HG03175 (cell line): Measurements from ENCODE around the gene SLC39A11.
"Not testable (repeated sequence)": the region's sequence is repeated elsewhere in the genome, so short reads cannot be mapped to it uniquely, and the experiment has no call there.

Experiments
- ATAC-seq: cut with Tn5 transposase; IDR thresholded peaks from one replicate; pipeline ENCODE4 v1.9.1; 2021; ENCODE audit warnings: mild to moderate bottlenecking, moderate library complexity; ENCODE audit not compliant: unreplicated experiment

SLC39A11 gene

GRCh38 chr17:72846399-72846798 is 246.1 kb downstream of the SLC39A11 start:
- ATAC-seq = no peak

- ATAC-seq = no peak
Observed at GRCh38 chr17:72843591-72843990, 248.9 kb downstream of the SLC39A11 start.

- no peak for ATAC-seq
Observed at GRCh38 chr17:72840019-72840418, 252.5 kb downstream of the SLC39A11 start.

GRCh38 chr17:72839131-72839725 is 253.3 kb downstream of the SLC39A11 start:
- no peak for ATAC-seq

- ATAC-seq = no peak
Observed at GRCh38 chr17:72838581-72838980, 253.9 kb downstream of the SLC39A11 start.

GRCh38 chr17:72838068-72838467 is 254.4 kb downstream of the SLC39A11 start:
- no peak for ATAC-seq

- no peak for ATAC-seq
Observed at GRCh38 chr17:72837335-72837734, 255.2 kb downstream of the SLC39A11 start.

GRCh38 chr17:72833128-72833765 is 259.2 kb downstream of the SLC39A11 start:
- ATAC-seq = no peak

- ATAC-seq = no peak
Observed at GRCh38 chr17:72832306-72832705, 260.2 kb downstream of the SLC39A11 start.

GRCh38 chr17:72829883-72830282 is 262.6 kb downstream of the SLC39A11 start:
- ATAC-seq = no peak

GRCh38 chr17:72826602-72827001 is 265.9 kb downstream of the SLC39A11 start:
- no peak for ATAC-seq

- ATAC-seq = not testable (repeated sequence)
Observed at GRCh38 chr17:72826059-72826458, 266.4 kb downstream of the SLC39A11 start.

GRCh38 chr17:72825218-72825617 is 267.3 kb downstream of the SLC39A11 start:
- no peak for ATAC-seq

GRCh38 chr17:72824267-72824666 is 268.2 kb downstream of the SLC39A11 start:
- not testable (repeated sequence) for ATAC-seq

- ATAC-seq = no peak
Observed at GRCh38 chr17:72822358-72823023, 270.0 kb downstream of the SLC39A11 start.

GRCh38 chr17:72816406-72816805 is 276.1 kb downstream of the SLC39A11 start:
- no peak for ATAC-seq

- ATAC-seq = no peak
Observed at GRCh38 chr17:72813481-72813880, 279.0 kb downstream of the SLC39A11 start.

GRCh38 chr17:72812823-72813222 is 279.7 kb downstream of the SLC39A11 start:
- ATAC-seq = no peak

- ATAC-seq = no peak
Observed at GRCh38 chr17:72811976-72812687, 280.4 kb downstream of the SLC39A11 start.

GRCh38 chr17:72810991-72811508 is 281.4 kb downstream of the SLC39A11 start:
- no peak for ATAC-seq

- no peak for ATAC-seq
Observed at GRCh38 chr17:72806011-72806410, 286.5 kb downstream of the SLC39A11 start.
